ENCODE results near the gene TIMM17A. TPM values are rescaled to one million over a fixed set of nuclear protein-coding genes. Genes with fewer than 3 reads are reported as not detected.

The TIMM17A gene
- total RNA-seq, 1 experiment from 2014 or later = 85.0 TPM

GRCh38 chr1:201968202-201968925 is 13.1 kb downstream of the TIMM17A start:
- in situ Hi-C loops (cut with HindIII; ENCODE audit: low sequenced_read_pairs) = no loop called here
- DNase-seq (ENCODE audit: low spot score) = no peak

DNA sequence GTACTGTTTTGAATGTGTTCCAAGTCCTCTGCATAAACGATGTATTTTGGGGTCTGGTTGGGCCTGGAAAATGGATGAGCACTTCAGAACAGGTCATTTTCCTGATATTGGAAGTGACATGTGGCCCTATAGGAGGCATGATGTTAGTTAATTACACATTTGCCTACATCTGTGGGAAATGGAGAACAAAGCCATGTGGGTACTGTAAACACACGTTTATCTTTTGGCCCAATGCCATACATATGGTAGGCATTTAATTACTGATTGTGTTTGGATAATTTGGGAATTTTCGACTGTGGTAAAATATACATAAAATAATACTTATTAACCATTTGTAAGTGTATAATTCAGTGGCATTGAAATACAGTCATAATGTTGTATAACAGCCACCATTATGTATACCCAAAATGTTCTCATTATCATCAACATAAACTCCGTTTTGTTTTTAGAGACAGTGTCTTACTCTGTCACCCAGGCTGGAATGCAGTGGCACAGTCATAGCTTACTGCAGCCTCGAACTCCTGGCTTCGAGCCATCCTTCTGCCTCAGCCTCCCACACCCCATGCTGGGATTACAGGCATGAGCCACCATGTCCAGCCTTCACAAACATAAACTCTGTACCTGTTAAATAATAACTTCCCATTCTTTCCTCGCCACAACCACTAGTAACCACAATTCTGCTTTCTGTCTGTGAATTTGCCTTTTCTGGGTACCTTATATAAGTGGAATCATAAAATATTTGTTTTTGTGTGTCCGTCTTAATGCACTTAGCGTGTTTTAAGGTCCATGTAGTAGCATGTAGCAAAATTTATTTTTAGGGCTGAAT is 15.2 kb downstream of the TIMM17A start:
- DNase-seq (ENCODE audit: low spot score) = no peak
- in situ Hi-C loops (cut with HindIII; ENCODE audit: low sequenced_read_pairs) = no loop called here

DNA sequence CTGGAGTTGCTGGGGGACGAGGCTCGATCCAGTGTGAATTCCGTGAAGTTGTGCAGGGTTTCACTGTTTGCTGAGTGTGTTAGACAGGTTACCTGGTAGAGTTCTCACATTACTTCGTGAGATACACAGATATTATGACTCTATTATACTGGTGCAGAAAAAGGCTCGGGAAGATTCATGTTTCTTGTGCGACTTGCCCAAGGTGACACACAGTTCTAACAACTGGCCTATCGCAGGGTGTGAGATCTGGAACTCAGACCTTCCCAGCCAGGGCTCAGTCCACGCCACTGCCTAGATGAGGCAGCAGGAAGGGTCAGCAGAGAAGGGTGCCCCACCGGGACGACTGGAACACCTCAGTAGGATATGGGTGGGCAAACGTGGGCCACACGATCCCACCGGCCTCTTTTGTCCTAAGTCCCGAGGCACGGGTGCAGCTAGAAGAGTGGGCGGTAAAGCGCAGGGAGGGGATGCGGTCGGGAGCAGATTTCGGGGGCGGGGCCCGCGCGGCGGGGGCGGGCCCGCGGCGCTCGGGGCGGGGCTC is 26.8 kb downstream of the TIMM17A start:
- in situ Hi-C loops (cut with HindIII; ENCODE audit: low sequenced_read_pairs) = no loop called here
- peak; percentile 71 for DNase-seq (ENCODE audit: low spot score)

DNA sequence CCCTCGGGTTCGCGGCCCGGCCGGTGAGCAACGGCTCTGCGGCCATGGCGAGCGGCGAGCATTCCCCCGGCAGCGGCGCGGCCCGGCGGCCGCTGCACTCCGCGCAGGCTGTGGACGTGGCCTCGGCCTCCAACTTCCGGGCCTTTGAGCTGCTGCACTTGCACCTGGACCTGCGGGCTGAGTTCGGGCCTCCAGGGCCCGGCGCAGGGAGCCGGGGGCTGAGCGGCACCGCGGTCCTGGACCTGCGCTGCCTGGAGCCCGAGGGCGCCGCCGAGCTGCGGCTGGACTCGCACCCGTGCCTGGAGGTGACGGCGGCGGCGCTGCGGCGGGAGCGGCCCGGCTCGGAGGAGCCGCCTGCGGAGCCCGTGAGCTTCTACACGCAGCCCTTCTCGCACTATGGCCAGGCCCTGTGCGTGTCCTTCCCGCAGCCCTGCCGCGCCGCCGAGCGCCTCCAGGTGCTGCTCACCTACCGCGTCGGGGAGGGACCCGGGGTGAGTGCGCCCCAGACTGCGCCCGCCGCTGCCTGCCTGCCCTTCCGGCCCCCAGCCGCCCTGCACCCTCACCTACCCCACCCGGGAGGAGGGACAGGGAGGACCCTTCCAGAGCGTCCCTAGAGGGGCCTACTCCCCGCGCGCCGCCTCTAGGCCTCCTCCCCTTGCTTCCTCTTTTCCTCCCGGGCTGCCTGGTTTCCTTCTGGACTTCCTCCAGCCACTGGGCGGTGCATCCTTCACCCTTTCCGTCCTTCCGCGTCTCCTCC is 27.5 kb downstream of the TIMM17A start, which contains the start of gene RNPEP:
RNPEP (plus strand) TSS at position 26 of the 757 bp plus-strand sequence; CDS start at position 45, 19 bp downstream.
- in situ Hi-C loops (cut with HindIII; ENCODE audit: low sequenced_read_pairs) = no loop called here
- DNase-seq (ENCODE audit: low spot score) = peak; percentile 82

- in situ Hi-C loops (cut with HindIII; ENCODE audit: low sequenced_read_pairs) = no loop called here
- no peak for DNase-seq (ENCODE audit: low spot score)
Observed at GRCh38 chr1:201983380-201983805, 28.1 kb downstream of the TIMM17A start.

DNA sequence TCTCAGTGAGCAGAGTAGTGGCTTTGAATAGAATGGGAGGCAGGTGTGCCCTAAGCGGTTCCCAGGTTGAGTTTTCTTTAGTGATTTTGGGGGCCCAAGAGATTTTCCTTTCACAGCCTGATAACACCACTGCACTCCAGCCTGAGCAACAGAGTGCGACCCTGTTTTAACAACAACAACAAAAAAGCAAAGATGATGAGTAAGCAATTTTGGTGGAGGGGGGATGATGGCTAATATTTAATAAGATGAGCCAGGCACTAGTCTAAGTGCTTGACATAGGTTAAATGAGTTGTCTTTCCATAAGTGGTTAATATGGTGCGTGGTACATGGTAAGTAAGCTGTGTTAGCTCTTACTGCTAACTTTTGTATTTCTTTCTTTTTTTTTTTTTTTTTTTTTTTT is 29.1 kb downstream of the TIMM17A start:
- no peak for DNase-seq (ENCODE audit: low spot score)
- in situ Hi-C loops (cut with HindIII; ENCODE audit: low sequenced_read_pairs) = no loop called here

- in situ Hi-C loops (cut with HindIII; ENCODE audit: low sequenced_read_pairs) = no loop called here
- no peak for DNase-seq (ENCODE audit: low spot score)
Observed at GRCh38 chr1:201985355-201985754, 30.1 kb downstream of the TIMM17A start.

DNA sequence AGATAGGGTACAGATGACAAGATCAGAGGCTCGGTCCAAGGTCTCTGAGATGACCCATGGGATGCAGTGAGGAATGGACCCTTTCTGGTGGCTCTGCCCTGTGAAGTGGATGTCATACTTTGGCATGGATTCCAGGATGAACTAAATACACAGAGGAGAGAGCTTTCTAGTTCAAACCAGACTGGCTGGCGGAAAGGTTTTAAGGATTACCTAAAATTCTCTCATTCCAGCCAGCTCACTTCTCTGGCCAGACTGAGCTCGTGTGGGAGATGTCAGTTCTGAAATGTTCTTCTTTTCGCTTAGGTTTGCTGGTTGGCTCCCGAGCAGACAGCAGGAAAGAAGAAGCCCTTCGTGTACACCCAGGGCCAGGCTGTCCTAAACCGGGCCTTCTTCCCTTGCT is 33.3 kb downstream of the TIMM17A start:
- in situ Hi-C loops (cut with HindIII; ENCODE audit: low sequenced_read_pairs) = no loop called here
- DNase-seq (ENCODE audit: low spot score) = no peak

- DNase-seq (ENCODE audit: low spot score) = no peak
- in situ Hi-C loops (cut with HindIII; ENCODE audit: low sequenced_read_pairs) = no loop called here
Observed at GRCh38 chr1:201989354-201990128, 34.2 kb downstream of the TIMM17A start.

DNA sequence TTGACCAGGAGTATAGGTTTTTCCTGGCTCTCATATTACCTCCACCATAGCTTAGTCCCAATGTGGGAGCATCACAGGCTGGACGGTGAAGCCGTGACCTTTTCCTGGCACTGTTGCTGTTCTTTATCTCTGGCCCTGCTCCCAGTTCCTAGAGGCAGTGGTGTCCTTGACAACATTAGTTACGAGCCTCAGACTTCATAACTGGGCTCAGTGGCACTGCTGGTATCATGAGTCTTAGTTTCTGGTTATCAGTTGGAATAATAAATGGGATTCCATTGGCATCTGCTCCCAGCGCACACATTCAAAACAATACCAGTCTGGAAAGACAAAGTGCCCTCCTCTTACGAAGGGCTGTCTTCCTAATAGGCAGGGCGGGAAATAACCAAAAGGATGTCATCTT is 35.1 kb downstream of the TIMM17A start:
- in situ Hi-C loops (cut with HindIII; ENCODE audit: low sequenced_read_pairs) = no loop called here
- no peak for DNase-seq (ENCODE audit: low spot score)

DNA sequence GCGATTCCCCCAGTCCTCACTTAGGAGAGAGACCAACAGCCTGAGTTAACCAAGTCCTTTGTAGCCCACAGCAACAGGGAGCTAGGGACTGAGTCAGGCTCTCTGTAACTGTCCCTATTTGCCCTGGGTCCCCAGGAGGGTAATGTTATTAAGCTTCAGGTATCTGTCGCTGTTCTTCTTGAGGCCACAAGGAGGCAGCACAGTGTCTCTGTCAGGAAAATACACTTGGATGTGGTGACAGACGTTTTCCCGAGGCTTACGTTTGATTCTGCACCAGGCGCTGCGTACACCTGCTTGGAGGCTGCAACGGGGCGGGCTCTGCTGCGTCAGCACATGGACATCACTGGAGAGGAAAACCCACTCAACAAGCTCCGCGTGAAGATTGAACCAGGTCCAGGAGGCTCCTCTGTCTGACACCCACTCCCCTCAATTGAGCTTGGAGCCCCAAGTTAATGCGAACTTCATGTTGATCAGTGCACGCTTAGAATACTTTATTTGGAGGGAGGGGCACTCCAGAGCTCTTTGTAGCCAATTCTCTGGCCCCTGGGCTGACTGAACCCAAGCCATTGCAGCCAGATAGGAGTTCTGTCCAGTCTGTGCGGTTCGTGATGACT is 44.4 kb downstream of the TIMM17A start:
- in situ Hi-C loops (cut with HindIII; ENCODE audit: low sequenced_read_pairs) = loop anchor here (25.0 kb wide), 1 partner anchor 138 kb away; the partner anchor contains the start of gene ARL8A
- DNase-seq (ENCODE audit: low spot score) = peak; percentile 66

GRCh38 chr1:202002507-202002906 is 47.2 kb downstream of the TIMM17A start:
- in situ Hi-C loops (cut with HindIII; ENCODE audit: low sequenced_read_pairs) = loop anchor here (25.0 kb wide), 1 partner anchor 135 kb away; the partner anchor contains the start of gene ARL8A
- DNase-seq (ENCODE audit: low spot score) = no peak

DNA sequence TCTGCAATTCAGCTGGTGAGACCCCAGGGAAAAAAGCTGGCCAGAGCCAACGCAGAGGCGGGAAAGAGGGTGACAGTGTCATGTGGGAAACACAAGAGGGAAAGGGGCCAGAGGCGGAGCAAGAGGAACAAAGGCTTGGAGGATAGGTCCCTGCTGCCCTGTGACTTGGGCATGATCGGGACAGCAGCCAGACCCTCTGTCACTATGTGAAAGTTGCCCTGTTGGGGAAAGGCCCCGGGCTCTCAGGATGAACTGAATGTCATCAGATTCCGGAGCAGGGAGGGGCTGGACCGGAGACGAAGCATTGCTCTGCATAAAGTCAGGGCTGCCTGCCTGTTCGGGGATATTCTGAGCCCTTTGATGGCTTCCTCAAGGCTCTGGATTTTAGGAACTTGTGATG is 49.4 kb downstream of the TIMM17A start:
- in situ Hi-C loops (cut with HindIII; ENCODE audit: low sequenced_read_pairs) = loop anchor here (25.0 kb wide), 1 partner anchor 133 kb away; the partner anchor contains the start of gene ARL8A
- no peak for DNase-seq (ENCODE audit: low spot score)

DNA sequence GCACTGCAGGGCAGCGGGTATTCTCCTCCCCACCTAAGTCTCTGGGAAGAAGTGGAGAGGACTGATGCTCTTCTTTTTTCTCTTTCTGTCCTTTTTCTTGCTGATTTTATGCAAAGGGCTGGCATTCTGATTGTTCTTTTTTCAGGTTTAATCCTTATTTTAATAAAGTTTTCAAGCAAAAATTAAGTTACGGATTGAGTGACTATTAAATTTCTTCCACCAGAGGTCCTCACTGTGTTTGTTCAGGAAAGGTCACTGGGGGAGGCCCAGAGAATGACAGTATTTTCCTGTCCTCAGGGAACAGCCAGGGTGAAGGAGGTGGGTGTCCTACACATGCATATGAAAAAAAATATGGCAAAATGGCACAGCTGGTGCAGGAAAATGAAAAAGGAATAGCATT is 50.7 kb downstream of the TIMM17A start:
- no peak for DNase-seq (ENCODE audit: low spot score)
- in situ Hi-C loops (cut with HindIII; ENCODE audit: low sequenced_read_pairs) = loop anchor here (25.0 kb wide), 1 partner anchor 131 kb away; the partner anchor contains the start of gene ARL8A

- in situ Hi-C loops (cut with HindIII; ENCODE audit: low sequenced_read_pairs) = loop anchor here (25.0 kb wide), 1 partner anchor 130 kb away; the partner anchor contains the start of gene ARL8A
- DNase-seq (ENCODE audit: low spot score) = no peak
Observed at GRCh38 chr1:202007304-202007703, 52.0 kb downstream of the TIMM17A start.

GRCh38 chr1:202007805-202008489 is 52.6 kb downstream of the TIMM17A start:
- no peak for DNase-seq (ENCODE audit: low spot score)
- in situ Hi-C loops (cut with HindIII; ENCODE audit: low sequenced_read_pairs) = loop anchor here (25.0 kb wide), 1 partner anchor 129 kb away; the partner anchor contains the start of gene ARL8A

Measured in G401 (cell line).